HEK293 (cell line): Measurements from ENCODE around the gene GPR146.

Experiments
- CTCF ChIA-PET: fragments of 350-600 bp; formaldehyde crosslinking; extraction: SDS; loops from one replicate; lab custom pipeline; 2021; ENCODE audit warnings: antibody characterized with exemption; lab: Yijun Ruan, JAX
- POLR2A ChIA-PET: fragments of 300-600 bp; formaldehyde crosslinking; extraction: SDS; loops from one replicate; lab custom pipeline; 2020; ENCODE audit warnings: antibody characterized with exemption, inconsistent platforms; lab: Yijun Ruan, JAX
- H3K27ac ChIP-seq: fragments of 200-500 bp; sonication (Bioruptor generic); 2 replicates; pipeline ENCODE4 v1.5.1; 2014; ENCODE audit warnings: low read depth, low read length, control low read depth, inconsistent platforms; ENCODE audit errors: extremely low read depth
- H3K36me3 ChIP-seq, 2 experiments: fragments of 200-500 bp in 1 of 2; sonication (Bioruptor generic) in 1 of 2; 1 replicate in 1 of 2; 2 replicates in 1 of 2; pipeline ENCODE4 v1.5.1; 2014 to 2017; ENCODE audit warnings: inconsistent platforms in 2 of 2, low read length in 2 of 2; ENCODE audit not compliant: control insufficient read depth in 2 of 2, insufficient read depth in 1 of 2
- H3K4me1 ChIP-seq: fragments of 200-500 bp; sonication (Bioruptor generic); 2 replicates; pipeline ENCODE4 v1.5.1; 2014; ENCODE audit warnings: mild to moderate bottlenecking, low read length, inconsistent platforms; ENCODE audit not compliant: control insufficient read depth, insufficient read depth
- H3K4me3 ChIP-seq: 2 replicates; pipeline ENCODE4 v1.5.1; 2011; ENCODE audit warnings: low read depth, mild to moderate bottlenecking, control low read depth, low read length, moderate library complexity
- H3K9me3 ChIP-seq: fragments of 200-500 bp; sonication (Bioruptor generic); 2 replicates; pipeline ENCODE4 v1.5.1; 2014; ENCODE audit warnings: low read depth, low read length, inconsistent platforms; ENCODE audit not compliant: control insufficient read depth, insufficient read depth
- PRDM6 ChIP-seq: fragments of 450-650 bp; formaldehyde crosslinking; IDR thresholded peaks from 2 replicates; pipeline ENCODE4 v1.5.1; 2017; ENCODE audit warnings: missing biosample characterization, missing genetic modification characterization
- ZBTB21 ChIP-seq: fragments of 450-650 bp; formaldehyde crosslinking; IDR thresholded peaks from 2 replicates; pipeline ENCODE4 v1.5.1; 2017; ENCODE audit warnings: missing biosample characterization, missing genetic modification characterization
- ZNF112 ChIP-seq: fragments of 450-650 bp; formaldehyde crosslinking; IDR thresholded peaks from 2 replicates; pipeline ENCODE4 v1.5.0; 2017; ENCODE audit warnings: missing biosample characterization, missing genetic modification characterization
- ZNF155 ChIP-seq: fragments of 450-650 bp; formaldehyde crosslinking; IDR thresholded peaks from 2 replicates; pipeline ENCODE4 v1.5.1; 2016; ENCODE audit warnings: missing biosample characterization, missing genetic modification characterization
- ZNF18 ChIP-seq: fragments of 450-650 bp; formaldehyde crosslinking; IDR thresholded peaks from 2 replicates; pipeline ENCODE4 v1.5.1; 2016; ENCODE audit warnings: missing biosample characterization, missing genetic modification characterization
- ZNF292 ChIP-seq: fragments of 450-650 bp; formaldehyde crosslinking; IDR thresholded peaks from 2 replicates; pipeline ENCODE4 v1.5.1; 2016; ENCODE audit warnings: low read depth, missing biosample characterization, missing genetic modification characterization, borderline replicate concordance
- ZNF398 ChIP-seq: fragments of 450-650 bp; formaldehyde crosslinking; IDR thresholded peaks from 2 replicates; pipeline ENCODE4 v1.5.1; 2017; ENCODE audit warnings: missing biosample characterization, missing genetic modification characterization
- ZNF423 ChIP-seq: fragments of 450-650 bp; formaldehyde crosslinking; IDR thresholded peaks from 2 replicates; pipeline ENCODE4 v1.5.1; 2016; ENCODE audit warnings: missing biosample characterization, missing genetic modification characterization
- ZNF600 ChIP-seq: fragments of 450-650 bp; formaldehyde crosslinking; IDR thresholded peaks from 2 replicates; pipeline ENCODE4 v1.5.1; 2016; ENCODE audit warnings: missing biosample characterization, missing genetic modification characterization
- ZNF626 ChIP-seq: fragments of 450-650 bp; sonication (Bioruptor Pico); formaldehyde crosslinking; IDR thresholded peaks from 2 replicates; pipeline ENCODE4 v1.5.1; 2018; ENCODE audit warnings: missing biosample characterization, missing genetic modification characterization, inconsistent platforms
- TF ChIP-seq, protein P1 (sequence below): fragments of 450-650 bp; formaldehyde crosslinking; IDR thresholded peaks from 2 replicates; pipeline ENCODE4; 2016; ENCODE audit warnings: missing biosample characterization, missing genetic modification characterization
- TF ChIP-seq, protein P2 (sequence below): fragments of 450-650 bp; formaldehyde crosslinking; IDR thresholded peaks from 2 replicates; pipeline ENCODE4 v1.5.1; 2016; ENCODE audit warnings: missing biosample characterization, missing genetic modification characterization

GPR146 gene

DNA sequence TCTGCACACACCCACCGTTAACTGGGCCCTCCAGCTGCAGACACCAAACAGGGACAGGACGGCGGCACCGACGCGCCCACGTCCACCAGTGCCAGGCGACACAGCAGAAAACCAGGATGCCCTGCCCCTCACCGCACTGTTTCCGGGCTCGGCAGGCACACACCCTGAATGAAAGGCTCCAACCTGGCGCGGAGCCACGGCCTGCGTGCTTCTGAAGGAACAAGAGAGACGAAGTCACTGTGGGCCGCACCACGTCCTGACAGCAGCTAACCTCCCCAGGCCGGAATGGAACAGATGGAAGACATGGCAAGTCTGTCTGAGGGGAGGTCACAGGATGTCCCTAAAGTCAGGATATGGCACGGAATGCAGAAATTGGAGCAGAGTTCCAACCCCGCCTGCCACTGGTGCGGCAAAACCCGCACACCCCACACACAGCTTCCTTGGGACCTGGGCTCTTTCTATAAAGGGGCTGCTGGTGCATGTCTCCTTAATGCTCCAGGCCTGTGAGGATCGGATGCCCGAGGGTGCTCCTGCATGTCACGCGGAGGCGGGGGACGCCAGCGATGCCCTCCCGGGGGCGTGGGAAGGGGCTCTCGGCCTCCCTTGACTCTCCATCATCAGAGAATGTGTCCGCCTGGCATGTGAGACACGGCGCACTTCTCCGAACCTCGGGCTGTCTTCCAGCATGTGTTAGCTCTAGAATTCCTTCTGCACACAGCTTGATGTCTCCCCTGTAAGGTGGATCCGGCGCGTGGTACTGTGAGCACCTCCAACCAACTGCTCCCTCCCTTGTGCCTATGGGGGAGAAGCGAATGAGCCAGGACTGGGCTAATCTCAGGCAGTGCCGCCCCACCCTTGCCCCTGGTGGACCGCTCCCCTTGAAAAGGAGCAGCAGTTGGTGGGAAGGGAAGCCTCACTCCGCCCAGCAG lies 39.6 kb downstream of the GPR146 start:
- no peaks in the 10 kb centered on the region for H3K9me3 ChIP-seq
- TF ChIP-seq ZNF398 (no peak), ZNF600 (0 out of 2 replicates have a peak, but pooled peaks have one; percentile 20)
- ChIA-PET POLR2A (no interaction called here), CTCF (no interaction called here)
- H3K4me1 ChIP-seq: peaks cover 23% of the 10 kb centered on the region
- no peaks in the 10 kb centered on the region for H3K36me3 ChIP-seq
- no peak overlapping the region for H3K27ac ChIP-seq
- H3K4me3 ChIP-seq: no peak overlapping the region

- H3K4me1 ChIP-seq: peaks cover 23% of the 10 kb centered on the region
- no peak overlapping the region for H3K4me3 ChIP-seq
- ChIA-PET POLR2A (no interaction called here), CTCF (interaction anchor here (0.7 to 3.7 kb wide), 8 partner anchors 9 to 157 kb away, joined by 3 to 38 read pairs (median 5); a partner anchor contains a TSS)
- TF ChIP-seq ZNF18 (tag by site-specific recombination): no peak
- no peak for TF ChIP-seq PRDM6 (tag by site-specific recombination)
- no peak for TF ChIP-seq ZNF292 (tag by site-specific recombination)
- TF ChIP-seq, protein P1, sequence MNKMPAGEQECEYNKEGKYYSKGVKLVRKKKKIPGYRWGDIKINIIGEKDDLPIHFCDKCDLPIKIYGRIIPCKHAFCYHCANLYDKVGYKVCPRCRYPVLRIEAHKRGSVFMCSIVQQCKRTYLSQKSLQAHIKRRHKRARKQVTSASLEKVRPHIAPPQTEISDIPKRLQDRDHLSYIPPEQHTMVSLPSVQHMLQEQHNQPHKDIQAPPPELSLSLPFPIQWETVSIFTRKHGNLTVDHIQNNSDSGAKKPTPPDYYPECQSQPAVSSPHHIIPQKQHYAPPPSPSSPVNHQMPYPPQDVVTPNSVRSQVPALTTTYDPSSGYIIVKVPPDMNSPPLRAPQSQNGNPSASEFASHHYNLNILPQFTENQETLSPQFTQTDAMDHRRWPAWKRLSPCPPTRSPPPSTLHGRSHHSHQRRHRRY (tag by site-specific recombination): no peak
- no peak for TF ChIP-seq ZBTB21 (tag by site-specific recombination)
- no peak for TF ChIP-seq ZNF112 (tag by site-specific recombination)
- TF ChIP-seq ZNF423 (tag by site-specific recombination): no peak
- no peak for TF ChIP-seq ZNF626 (tag by site-specific recombination)
- TF ChIP-seq, protein P2, sequence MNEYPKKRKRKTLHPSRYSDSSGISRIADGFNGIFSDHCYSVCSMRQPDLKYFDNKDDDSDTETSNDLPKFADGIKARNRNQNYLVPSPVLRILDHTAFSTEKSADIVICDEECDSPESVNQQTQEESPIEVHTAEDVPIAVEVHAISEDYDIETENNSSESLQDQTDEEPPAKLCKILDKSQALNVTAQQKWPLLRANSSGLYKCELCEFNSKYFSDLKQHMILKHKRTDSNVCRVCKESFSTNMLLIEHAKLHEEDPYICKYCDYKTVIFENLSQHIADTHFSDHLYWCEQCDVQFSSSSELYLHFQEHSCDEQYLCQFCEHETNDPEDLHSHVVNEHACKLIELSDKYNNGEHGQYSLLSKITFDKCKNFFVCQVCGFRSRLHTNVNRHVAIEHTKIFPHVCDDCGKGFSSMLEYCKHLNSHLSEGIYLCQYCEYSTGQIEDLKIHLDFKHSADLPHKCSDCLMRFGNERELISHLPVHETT (tag by site-specific recombination): no peak
- TF ChIP-seq ZNF155 (tag by site-specific recombination): no peak
- no peak overlapping the region for H3K27ac ChIP-seq
- H3K36me3 ChIP-seq: no peaks in the 10 kb centered on the region
- H3K9me3 ChIP-seq: no peaks in the 10 kb centered on the region
Observed at GRCh38 chr7:1085266-1085665, 40.9 kb downstream of the GPR146 start.
